ENCODE results near the gene CFDP1.
"Not testable (repeated sequence)": the region's sequence is repeated elsewhere in the genome, so short reads cannot be mapped to it uniquely, and the experiment has no call there.

Gene CFDP1

GRCh38 chr16:75456971-75457370 lies 23.7 kb upstream of the CFDP1 start:
- H3K4me3 ChIP-seq (ENCODE audit: low read depth, low read length), result no peak overlapping the region
- TF ChIP-seq, protein P1, sequence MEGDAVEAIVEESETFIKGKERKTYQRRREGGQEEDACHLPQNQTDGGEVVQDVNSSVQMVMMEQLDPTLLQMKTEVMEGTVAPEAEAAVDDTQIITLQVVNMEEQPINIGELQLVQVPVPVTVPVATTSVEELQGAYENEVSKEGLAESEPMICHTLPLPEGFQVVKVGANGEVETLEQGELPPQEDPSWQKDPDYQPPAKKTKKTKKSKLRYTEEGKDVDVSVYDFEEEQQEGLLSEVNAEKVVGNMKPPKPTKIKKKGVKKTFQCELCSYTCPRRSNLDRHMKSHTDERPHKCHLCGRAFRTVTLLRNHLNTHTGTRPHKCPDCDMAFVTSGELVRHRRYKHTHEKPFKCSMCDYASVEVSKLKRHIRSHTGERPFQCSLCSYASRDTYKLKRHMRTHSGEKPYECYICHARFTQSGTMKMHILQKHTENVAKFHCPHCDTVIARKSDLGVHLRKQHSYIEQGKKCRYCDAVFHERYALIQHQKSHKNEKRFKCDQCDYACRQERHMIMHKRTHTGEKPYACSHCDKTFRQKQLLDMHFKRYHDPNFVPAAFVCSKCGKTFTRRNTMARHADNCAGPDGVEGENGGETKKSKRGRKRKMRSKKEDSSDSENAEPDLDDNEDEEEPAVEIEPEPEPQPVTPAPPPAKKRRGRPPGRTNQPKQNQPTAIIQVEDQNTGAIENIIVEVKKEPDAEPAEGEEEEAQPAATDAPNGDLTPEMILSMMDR (IDR thresholded peaks at IDR 0.05; ENCODE audit: borderline replicate concordance, insufficient read depth, low read depth, low read length), result no peak

- not testable (repeated sequence) for H3K4me3 ChIP-seq (ENCODE audit: low read depth, low read length)
Observed at GRCh38 chr16:75456486-75456885, 23.2 kb upstream of the CFDP1 start.

DNA sequence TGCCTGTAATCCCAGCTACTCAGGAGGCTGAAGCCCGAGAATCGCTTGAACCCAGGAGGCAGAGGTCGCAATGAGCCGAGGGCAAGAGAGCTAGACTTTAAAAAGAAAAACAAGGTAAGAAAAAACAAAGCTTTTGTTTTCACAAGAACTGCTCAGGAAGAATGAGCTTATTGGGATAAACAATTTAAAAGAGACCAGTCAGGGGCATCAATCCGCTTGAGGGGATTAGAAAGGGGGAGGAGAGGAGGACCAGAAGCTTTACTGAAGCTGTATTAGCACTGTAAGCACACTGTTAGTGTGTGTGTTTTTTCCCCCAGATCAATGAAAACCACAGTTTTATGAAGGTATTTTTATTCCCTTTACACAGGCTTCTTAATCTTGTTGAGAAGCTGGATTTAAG lies 22.4 kb upstream of the CFDP1 start:
- TF ChIP-seq, protein P1 (IDR thresholded peaks at IDR 0.05; ENCODE audit: borderline replicate concordance, insufficient read depth, low read depth, low read length), result no peak
- no peak overlapping the region for H3K4me3 ChIP-seq (ENCODE audit: low read depth, low read length)

GRCh38 chr16:75452464-75453190 lies 19.3 kb upstream of the CFDP1 start:
- TF ChIP-seq, protein P1 (IDR thresholded peaks at IDR 0.05; ENCODE audit: borderline replicate concordance, insufficient read depth, low read depth, low read length), result no peak

GRCh38 chr16:75446416-75446815 lies 13.1 kb upstream of the CFDP1 start:
- H3K4me3 ChIP-seq (ENCODE audit: low read depth, low read length), result no peak overlapping the region
- TF ChIP-seq, protein P1 (IDR thresholded peaks at IDR 0.05; ENCODE audit: borderline replicate concordance, insufficient read depth, low read depth, low read length), result no peak

More at GRCh38 chr16:75452464-75453190, 19.3 kb upstream of the CFDP1 start:
- no peak overlapping the region for H3K4me3 ChIP-seq (ENCODE audit: low read depth, low read length)

DNA sequence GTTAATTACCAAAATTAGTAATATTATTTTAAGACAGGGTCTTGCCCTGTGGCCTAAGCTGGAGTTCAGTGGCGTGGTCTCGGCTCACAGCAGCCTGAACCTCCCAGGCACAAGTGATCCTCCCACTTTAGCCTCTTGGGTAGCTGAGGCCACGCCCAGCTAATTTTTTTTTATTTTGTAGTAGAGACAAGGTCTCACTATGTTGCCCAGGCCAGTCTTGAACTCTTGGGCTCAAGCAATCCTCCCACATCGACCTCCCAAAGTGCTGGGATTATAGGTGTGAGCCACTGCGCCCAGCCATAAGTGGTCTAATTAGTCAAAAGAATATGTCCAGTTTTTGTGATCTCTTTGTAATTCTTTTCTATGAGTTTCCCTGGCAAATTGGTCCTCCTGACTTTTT lies 12.0 kb upstream of the CFDP1 start:
- no peak overlapping the region for H3K4me3 ChIP-seq (ENCODE audit: low read depth, low read length)
- TF ChIP-seq, protein P1 (IDR thresholded peaks at IDR 0.05; ENCODE audit: borderline replicate concordance, insufficient read depth, low read depth, low read length), result no peak

- TF ChIP-seq, protein P1 (IDR thresholded peaks at IDR 0.05; ENCODE audit: borderline replicate concordance, insufficient read depth, low read depth, low read length), result no peak
- no peak overlapping the region for H3K4me3 ChIP-seq (ENCODE audit: low read depth, low read length)
Observed at GRCh38 chr16:75443298-75443697, 10.0 kb upstream of the CFDP1 start.
